DND-41 (cell line): ENCODE measurements around the gene RELT.

ENCODE experiments used
- CTCF ChIP-seq: IDR thresholded peaks from 2 replicates; pipeline ENCODE4 v1.5.1; 2012; ENCODE audit warnings: borderline replicate concordance, low read length, moderate library complexity, mild to moderate bottlenecking; ENCODE audit not compliant: poor library complexity, severe bottlenecking; ENCODE audit errors: extremely low read depth
- EZH2 ChIP-seq: IDR thresholded peaks from 3 replicates; pipeline ENCODE4 v1.6.1; 2012; ENCODE audit warnings: borderline replicate concordance, low read depth, mild to moderate bottlenecking, moderate library complexity, low read length, inconsistent platforms; ENCODE audit not compliant: severe bottlenecking

- TF ChIP-seq EZH2 (no peak), CTCF (no peak)
Observed at GRCh38 chr11:73428227-73428626, 52.0 kb downstream of the RELT start.
